A549 (cell line): Measurements from ENCODE around the gene NTM.

Experiments
- HOXA7 ChIP-seq: fragments of 250-450 bp; sonication (Bioruptor Pico); IDR thresholded peaks from 2 replicates; pipeline ENCODE4 v1.5.0; 2020; ENCODE audit warnings: mild to moderate bottlenecking, moderate library complexity
- POLR2A ChIP-seq: IDR thresholded peaks from 2 replicates; pipeline ENCODE4 v1.6.1; 2012; ENCODE audit warnings: mild to moderate bottlenecking, low read length

DNA sequence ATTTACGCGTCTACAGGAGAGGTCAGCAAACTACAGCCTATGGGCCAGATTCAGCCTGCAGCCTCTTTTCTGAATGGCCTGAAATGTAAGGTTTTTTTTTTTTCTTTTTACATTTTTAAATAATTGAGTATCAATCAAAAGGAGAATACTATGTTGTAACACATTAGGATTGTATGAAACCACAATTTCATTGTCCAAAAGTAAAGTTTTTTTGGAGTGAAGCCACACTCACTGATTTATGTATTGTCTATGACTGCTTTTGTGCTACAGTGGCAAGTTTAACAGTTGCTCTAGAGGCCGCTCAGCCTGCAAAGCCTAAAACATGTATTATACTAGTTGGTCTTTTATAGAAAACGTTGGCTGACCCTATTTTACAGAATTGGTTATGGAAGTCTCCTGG, 923.2 kb downstream of the NTM start:
- TF ChIP-seq POLR2A (no peak), HOXA7 (CRISPR knock-in tag) (no peak)
